ENCODE results near the gene TTBK1. TPM values are rescaled to one million over a fixed set of nuclear protein-coding genes. Genes with fewer than 3 reads are reported as not detected.

Gene TTBK1
- total RNA-seq (under 1 TPM; 0.05 to 0.16 TPM), total RNA-seq (0 to 0.15 reads per million in 2 donors)

- H3K27ac Mint-ChIP-seq: no peak within 1 kb of the TSS
- H3K36me3 Mint-ChIP-seq (ENCODE audit: low read depth): peaks cover 2% of the 10 kb centered on the region
- peaks cover 16% of the 10 kb centered on the region for H3K4me1 Mint-ChIP-seq
- peaks cover 20% of the 10 kb centered on the region for H3K27me3 Mint-ChIP-seq
- ATAC-seq: no peak
- no peaks in the 10 kb centered on the region for H3K9me3 ChIP-seq (ENCODE audit: control insufficient read depth, low read length, poor library complexity, severe bottlenecking)
- peak in 2 of 3 donors; percentile 29 to 36 for DNase-seq
- H3K4me3 Mint-ChIP-seq: no peak within 1 kb of the TSS
These were observed at the start of gene TTBK1 for GRCh38 chr6:43242908-43243663. TSS of gene TTBK1 (plus strand) at chr6:43243481. CDS start at chr6:43246661, 3,180 bp downstream.

- ATAC-seq (no peak), DNase-seq (no peak)
- Mint-ChIP-seq H3K27ac (no peak overlapping the region), H3K4me1 (peaks cover 13% of the 10 kb centered on the region), H3K36me3 (ENCODE audit: low read depth) (peaks cover 12% of the 10 kb centered on the region), H3K4me3 (no peak overlapping the region), H3K27me3 (no peaks in the 10 kb centered on the region)
- no peaks in the 10 kb centered on the region for H3K9me3 ChIP-seq (ENCODE audit: control insufficient read depth, low read length, poor library complexity, severe bottlenecking)
These were observed 49.4 kb upstream of the TTBK1 start for GRCh38 chr6:43193929-43194328.

DNA sequence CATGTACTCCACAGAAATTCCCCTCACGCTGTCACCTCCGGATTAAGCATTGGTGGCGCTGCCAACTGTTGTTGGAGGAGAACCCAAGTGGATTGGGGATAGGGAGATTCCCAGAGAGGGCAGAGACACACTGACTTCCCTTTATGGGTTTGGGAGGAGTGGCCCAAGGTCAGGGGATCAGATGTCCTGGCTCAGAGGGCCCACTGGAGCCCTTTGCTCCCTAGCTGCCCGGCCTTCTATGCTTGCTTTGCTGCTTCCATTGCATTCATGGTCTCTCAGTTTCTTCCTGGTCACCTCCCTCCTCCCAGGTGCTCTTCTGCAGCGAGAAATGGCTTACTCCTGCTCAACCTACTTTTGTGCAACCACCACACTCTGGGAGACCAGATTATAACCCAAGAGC is 46.9 kb upstream of the TTBK1 start:
- no peak overlapping the region for H3K27ac Mint-ChIP-seq

GRCh38 chr6:43199912-43200311 is 43.4 kb upstream of the TTBK1 start:
- no peaks in the 10 kb centered on the region for H3K9me3 ChIP-seq (ENCODE audit: control insufficient read depth, low read length, poor library complexity, severe bottlenecking)
- DNase-seq (no peak), ATAC-seq (no peak)
- Mint-ChIP-seq H3K36me3 (ENCODE audit: low read depth) (peaks cover 17% of the 10 kb centered on the region), H3K27ac (no peak overlapping the region), H3K27me3 (no peaks in the 10 kb centered on the region), H3K4me3 (no peak overlapping the region), H3K4me1 (peaks cover 15% of the 10 kb centered on the region)

More for the DNA sequence above, 46.9 kb upstream of the TTBK1 start:
- Mint-ChIP-seq H3K4me1 (peaks cover 16% of the 10 kb centered on the region), H3K36me3 (ENCODE audit: low read depth) (peaks cover 22% of the 10 kb centered on the region), H3K27me3 (no peaks in the 10 kb centered on the region), H3K4me3 (no peak overlapping the region)
- DNase-seq (no peak), ATAC-seq (no peak)
- no peaks in the 10 kb centered on the region for H3K9me3 ChIP-seq (ENCODE audit: control insufficient read depth, low read length, poor library complexity, severe bottlenecking)

DNA sequence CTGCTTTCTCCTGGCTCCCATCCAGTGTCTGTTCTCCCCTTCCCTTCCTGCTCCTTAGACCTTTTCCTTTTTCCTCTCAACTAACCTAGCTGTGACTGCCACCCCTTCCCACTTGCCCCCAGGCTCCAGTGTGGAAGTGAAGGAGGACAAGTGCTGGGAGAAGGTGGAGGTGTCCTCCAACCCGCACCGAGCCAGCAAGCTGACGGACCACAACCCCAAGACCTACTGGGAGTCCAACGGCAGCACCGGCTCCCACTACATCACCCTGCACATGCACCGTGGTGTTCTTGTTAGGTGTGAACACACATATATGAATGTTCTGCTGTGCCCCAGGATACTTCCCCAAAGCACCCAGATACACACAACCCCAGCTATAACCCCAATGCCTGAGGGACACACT is 42.7 kb upstream of the TTBK1 start:
- Mint-ChIP-seq H3K4me3 (no peak overlapping the region), H3K27ac (no peak overlapping the region), H3K4me1 (peaks cover 15% of the 10 kb centered on the region), H3K27me3 (no peaks in the 10 kb centered on the region), H3K36me3 (ENCODE audit: low read depth) (peaks cover 16% of the 10 kb centered on the region)
- ATAC-seq: no peak
- no peaks in the 10 kb centered on the region for H3K9me3 ChIP-seq (ENCODE audit: control insufficient read depth, low read length, poor library complexity, severe bottlenecking)
- no peak for DNase-seq

DNA sequence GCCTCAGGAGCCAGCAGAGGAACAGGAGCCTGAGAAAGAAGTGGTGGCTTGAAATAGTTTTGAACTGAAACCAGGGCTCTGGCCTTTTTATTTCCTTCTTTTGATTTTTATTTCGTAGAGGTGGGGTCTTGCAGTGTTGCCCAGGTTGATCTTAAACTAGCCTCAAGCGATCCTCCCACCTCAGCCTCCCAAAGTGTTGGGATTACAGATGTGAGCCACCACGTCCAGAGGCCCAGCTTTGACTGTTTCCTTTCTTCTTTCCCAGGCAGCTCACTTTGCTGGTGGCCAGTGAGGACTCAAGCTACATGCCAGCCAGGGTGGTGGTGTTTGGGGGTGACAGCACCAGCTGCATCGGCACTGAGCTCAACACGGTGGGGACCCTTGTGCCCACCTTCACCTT is 40.8 kb upstream of the TTBK1 start:
- H3K4me1 Mint-ChIP-seq: peaks cover 13% of the 10 kb centered on the region
- no peak for DNase-seq

DNA sequence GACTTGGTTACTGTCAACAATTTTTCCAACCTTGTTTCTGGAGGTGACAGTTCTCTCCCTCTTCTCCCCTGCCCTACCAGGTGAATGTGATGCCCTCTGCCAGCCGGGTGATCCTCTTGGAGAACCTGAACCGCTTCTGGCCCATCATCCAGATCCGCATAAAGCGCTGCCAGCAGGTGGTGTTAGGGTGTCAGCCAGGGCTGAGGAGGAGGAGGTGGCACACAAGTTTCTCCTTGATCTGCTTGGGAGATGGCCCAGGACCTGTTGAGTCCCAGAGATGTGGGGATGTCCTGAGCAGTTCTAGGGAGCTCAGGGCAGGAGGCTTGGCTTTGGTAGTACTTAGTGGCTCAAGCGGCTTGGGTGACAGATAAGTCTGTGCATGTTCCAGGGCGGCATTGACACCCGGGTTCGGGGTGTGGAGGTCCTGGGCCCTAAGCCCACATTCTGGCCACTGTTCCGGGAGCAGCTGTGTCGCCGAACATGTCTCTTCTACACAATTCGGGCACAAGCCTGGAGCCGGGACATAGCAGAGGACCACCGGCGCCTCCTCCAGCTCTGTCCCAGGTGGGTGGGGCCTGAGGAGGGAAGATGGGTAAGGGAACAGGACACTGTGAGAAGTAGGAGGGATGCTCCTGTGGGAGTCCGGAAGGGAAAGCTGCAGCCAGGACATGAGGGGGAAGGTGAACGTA is 40.1 kb upstream of the TTBK1 start:
- Mint-ChIP-seq H3K4me3 (no peak overlapping the region), H3K27ac (no peak overlapping the region), H3K4me1 (peaks cover 13% of the 10 kb centered on the region), H3K27me3 (no peaks in the 10 kb centered on the region), H3K36me3 (ENCODE audit: low read depth) (peaks cover 13% of the 10 kb centered on the region)
- DNase-seq (no peak), ATAC-seq (no peak)
- no peaks in the 10 kb centered on the region for H3K9me3 ChIP-seq (ENCODE audit: control insufficient read depth, low read length, poor library complexity, severe bottlenecking)

More for the DNA sequence above, 40.8 kb upstream of the TTBK1 start:
- H3K9me3 ChIP-seq (ENCODE audit: control insufficient read depth, low read length, poor library complexity, severe bottlenecking): no peaks in the 10 kb centered on the region
- Mint-ChIP-seq H3K36me3 (ENCODE audit: low read depth) (peaks cover 13% of the 10 kb centered on the region), H3K27me3 (no peaks in the 10 kb centered on the region), H3K4me3 (no peak overlapping the region), H3K27ac (no peak overlapping the region)
- no peak for ATAC-seq

GRCh38 chr6:43203718-43204095 is 39.6 kb upstream of the TTBK1 start:
- Mint-ChIP-seq H3K27ac (no peak overlapping the region), H3K4me1 (peaks cover 13% of the 10 kb centered on the region), H3K36me3 (ENCODE audit: low read depth) (peaks cover 13% of the 10 kb centered on the region), H3K27me3 (no peaks in the 10 kb centered on the region), H3K4me3 (no peak overlapping the region)
- DNase-seq (no peak), ATAC-seq (no peak)
- H3K9me3 ChIP-seq (ENCODE audit: control insufficient read depth, low read length, poor library complexity, severe bottlenecking): no peaks in the 10 kb centered on the region

- Mint-ChIP-seq H3K4me1 (peaks cover 13% of the 10 kb centered on the region), H3K36me3 (ENCODE audit: low read depth) (peaks cover 13% of the 10 kb centered on the region), H3K27ac (no peak overlapping the region), H3K27me3 (no peaks in the 10 kb centered on the region), H3K4me3 (no peak overlapping the region)
- no peak for DNase-seq
- no peaks in the 10 kb centered on the region for H3K9me3 ChIP-seq (ENCODE audit: control insufficient read depth, low read length, poor library complexity, severe bottlenecking)
- ATAC-seq: no peak
These were observed 38.8 kb upstream of the TTBK1 start for GRCh38 chr6:43204271-43205105.

DNA sequence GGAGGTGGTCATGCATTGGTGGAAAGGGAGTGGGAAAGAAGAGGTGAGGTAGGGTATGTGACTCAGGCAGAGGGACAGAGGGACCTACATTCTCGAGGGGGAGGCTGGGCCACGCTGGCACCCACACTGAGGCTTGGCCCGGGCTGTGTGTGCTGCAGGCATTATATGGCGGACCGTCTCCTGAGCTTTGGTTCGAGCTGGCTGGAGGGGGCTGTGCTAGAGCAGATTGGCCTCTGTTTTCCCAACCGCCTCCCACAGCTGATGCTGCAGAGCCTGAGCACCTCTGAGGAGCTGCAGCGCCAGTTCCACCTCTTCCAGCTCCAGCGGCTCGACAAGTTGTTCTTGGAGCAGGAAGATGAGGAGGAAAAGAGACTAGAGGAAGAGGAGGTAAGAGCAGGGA is 37.4 kb upstream of the TTBK1 start:
- H3K4me1 Mint-ChIP-seq: peaks cover 9% of the 10 kb centered on the region
- peak overlapping the region; percentile 11 for H3K27ac Mint-ChIP-seq
- no peak for ATAC-seq
- peaks cover 7% of the 10 kb centered on the region for H3K36me3 Mint-ChIP-seq (ENCODE audit: low read depth)
- no peaks in the 10 kb centered on the region for H3K9me3 ChIP-seq (ENCODE audit: control insufficient read depth, low read length, poor library complexity, severe bottlenecking)
- no peaks in the 10 kb centered on the region for H3K27me3 Mint-ChIP-seq
- no peak overlapping the region for H3K4me3 Mint-ChIP-seq
- no peak for DNase-seq

DNA sequence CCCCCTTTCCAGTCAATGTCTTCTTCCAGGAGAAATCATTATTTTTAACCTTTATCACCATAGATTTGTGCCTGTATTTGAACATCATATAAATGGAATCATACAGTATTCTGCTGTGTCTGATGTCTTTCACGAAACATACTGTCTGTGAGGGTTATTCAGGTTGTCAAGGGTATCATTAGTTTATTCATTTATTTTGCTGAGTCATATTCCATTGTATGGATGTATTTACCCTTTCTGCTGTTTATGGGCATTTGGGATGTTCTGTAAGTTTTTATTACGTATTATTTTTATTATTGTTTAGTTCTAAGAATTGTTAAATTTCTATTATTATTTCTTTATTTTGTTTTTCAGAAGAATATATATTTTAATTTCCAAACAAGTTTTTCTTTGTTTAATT is 36.0 kb upstream of the TTBK1 start:
- H3K4me1 Mint-ChIP-seq: peaks cover 3% of the 10 kb centered on the region
- peaks cover 4% of the 10 kb centered on the region for H3K36me3 Mint-ChIP-seq (ENCODE audit: low read depth)

DNA sequence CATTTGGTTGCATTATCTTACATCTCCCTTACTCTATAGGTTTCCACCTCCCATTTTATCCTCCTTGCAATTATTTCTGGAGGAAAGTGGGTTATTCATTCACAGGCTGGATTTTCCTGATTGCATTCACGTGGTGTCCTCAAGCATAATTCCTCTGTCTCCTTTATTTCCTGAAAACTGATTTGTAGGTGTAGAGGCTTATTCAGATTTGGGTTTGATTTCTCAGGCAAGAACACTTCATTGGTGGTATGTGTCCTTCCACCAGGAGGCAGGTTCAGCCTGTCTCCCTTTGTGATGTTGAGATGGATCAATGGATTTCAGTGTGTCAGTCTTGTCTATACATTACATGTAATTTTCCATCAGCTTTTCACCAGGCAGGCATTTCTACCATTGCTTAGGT is 31.3 kb upstream of the TTBK1 start:
- no peak for DNase-seq
- Mint-ChIP-seq H3K36me3 (ENCODE audit: low read depth) (peaks cover 4% of the 10 kb centered on the region), H3K4me3 (no peak overlapping the region), H3K27ac (no peak overlapping the region), H3K4me1 (peaks cover 4% of the 10 kb centered on the region), H3K27me3 (no peaks in the 10 kb centered on the region)
- no peaks in the 10 kb centered on the region for H3K9me3 ChIP-seq (ENCODE audit: control insufficient read depth, low read length, poor library complexity, severe bottlenecking)
- no peak for ATAC-seq

More for the DNA sequence above, 36.0 kb upstream of the TTBK1 start:
- Mint-ChIP-seq H3K27me3 (no peaks in the 10 kb centered on the region), H3K4me3 (no peak overlapping the region), H3K27ac (no peak overlapping the region)
- DNase-seq (no peak), ATAC-seq (no peak)
- no peaks in the 10 kb centered on the region for H3K9me3 ChIP-seq (ENCODE audit: control insufficient read depth, low read length, poor library complexity, severe bottlenecking)

GRCh38 chr6:43213431-43213830 is 29.9 kb upstream of the TTBK1 start:
- Mint-ChIP-seq H3K4me3 (no peak overlapping the region), H3K4me1 (peaks cover 4% of the 10 kb centered on the region), H3K27me3 (no peaks in the 10 kb centered on the region), H3K36me3 (ENCODE audit: low read depth) (peaks cover 6% of the 10 kb centered on the region), H3K27ac (no peak overlapping the region)
- H3K9me3 ChIP-seq (ENCODE audit: control insufficient read depth, low read length, poor library complexity, severe bottlenecking): no peaks in the 10 kb centered on the region
- no peak for ATAC-seq
- DNase-seq: no peak

Measured in T-helper 17 cell (primary cell).